ENCODE measurements around the gene FDXR.
"Not testable (repeated sequence)": the region's sequence is repeated elsewhere in the genome, so short reads cannot be mapped to it uniquely, and the experiment has no call there.

FDXR gene

DNA sequence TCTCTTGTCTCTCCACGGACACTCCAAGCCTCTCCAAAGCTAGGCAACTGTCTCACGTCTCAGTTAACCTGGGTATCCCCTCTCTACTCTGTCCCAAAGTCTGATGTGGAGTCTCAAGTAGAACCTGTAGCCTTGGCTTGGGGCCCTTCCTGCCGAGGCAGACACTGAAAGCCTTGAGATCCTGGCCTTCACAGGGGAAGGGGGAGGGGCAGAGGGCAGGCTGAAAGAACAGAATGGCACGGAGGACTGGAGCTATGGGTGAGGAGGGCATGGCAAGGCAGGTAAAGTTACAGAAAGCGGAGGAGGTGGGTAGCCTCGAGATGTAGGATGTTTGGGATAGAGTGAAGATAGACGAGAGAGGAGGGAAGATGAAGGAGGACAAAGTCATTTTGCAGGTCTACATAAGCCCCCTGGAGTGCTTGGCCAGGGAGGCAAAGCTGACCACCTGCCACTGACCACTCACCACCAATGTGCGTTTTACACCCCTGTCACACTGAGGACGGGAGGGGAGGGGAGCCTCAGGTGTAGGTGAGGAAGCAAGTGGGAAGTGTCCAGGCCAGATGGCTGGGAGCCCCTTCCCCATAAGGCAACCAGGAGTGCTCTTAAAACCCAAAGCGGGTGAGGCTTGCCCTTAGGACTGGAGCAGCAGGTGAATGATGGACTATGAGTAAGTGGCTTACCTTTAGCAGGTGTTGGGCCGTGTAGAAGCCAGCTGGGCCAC is 1.3 kb downstream of the FDXR start:
- H3K27me3 ChIP-seq (ENCODE audit: insufficient read depth, low read depth, severe bottlenecking): no peaks in the 10 kb centered on the region
- peaks cover 16% of the 10 kb centered on the region for H3K36me3 ChIP-seq
- no peak for DNase-seq
- no peaks in the 10 kb centered on the region for H3K9me3 ChIP-seq (ENCODE audit: severe bottlenecking)
- TF ChIP-seq, protein P1, sequence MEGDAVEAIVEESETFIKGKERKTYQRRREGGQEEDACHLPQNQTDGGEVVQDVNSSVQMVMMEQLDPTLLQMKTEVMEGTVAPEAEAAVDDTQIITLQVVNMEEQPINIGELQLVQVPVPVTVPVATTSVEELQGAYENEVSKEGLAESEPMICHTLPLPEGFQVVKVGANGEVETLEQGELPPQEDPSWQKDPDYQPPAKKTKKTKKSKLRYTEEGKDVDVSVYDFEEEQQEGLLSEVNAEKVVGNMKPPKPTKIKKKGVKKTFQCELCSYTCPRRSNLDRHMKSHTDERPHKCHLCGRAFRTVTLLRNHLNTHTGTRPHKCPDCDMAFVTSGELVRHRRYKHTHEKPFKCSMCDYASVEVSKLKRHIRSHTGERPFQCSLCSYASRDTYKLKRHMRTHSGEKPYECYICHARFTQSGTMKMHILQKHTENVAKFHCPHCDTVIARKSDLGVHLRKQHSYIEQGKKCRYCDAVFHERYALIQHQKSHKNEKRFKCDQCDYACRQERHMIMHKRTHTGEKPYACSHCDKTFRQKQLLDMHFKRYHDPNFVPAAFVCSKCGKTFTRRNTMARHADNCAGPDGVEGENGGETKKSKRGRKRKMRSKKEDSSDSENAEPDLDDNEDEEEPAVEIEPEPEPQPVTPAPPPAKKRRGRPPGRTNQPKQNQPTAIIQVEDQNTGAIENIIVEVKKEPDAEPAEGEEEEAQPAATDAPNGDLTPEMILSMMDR (IDR thresholded peaks at IDR 0.05; ENCODE audit: low read depth, low read length): no peak
- H3K4me3 ChIP-seq (ENCODE audit: low read depth, low read length): no peak overlapping the region; the same call in 1 of the 2 replicates
- no peak overlapping the region for H3K27ac ChIP-seq

DNA sequence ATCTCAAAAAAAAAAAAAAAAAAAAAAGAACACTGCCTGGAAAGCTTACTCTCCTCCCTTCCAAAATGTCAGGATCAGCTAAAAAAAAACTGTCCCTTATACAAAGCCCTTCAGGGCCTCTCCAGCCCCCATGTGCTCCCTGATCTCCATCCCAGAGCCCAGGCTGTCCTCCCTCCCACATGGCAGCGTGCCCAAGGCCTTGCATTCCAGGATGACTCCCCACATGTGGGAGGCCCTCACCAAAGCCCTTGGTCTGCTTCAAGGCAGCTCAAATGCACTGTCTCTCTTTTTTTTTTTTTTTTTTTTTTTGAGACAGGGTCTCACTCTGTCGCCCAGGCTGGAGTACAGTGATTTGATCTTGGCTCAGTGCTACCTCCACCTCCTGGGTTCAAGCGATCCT is 2.3 kb downstream of the FDXR start:
- no peaks in the 10 kb centered on the region for H3K27me3 ChIP-seq (ENCODE audit: insufficient read depth, low read depth, severe bottlenecking)
- peaks cover 19% of the 10 kb centered on the region for H3K36me3 ChIP-seq
- no peak for DNase-seq
- TF ChIP-seq, protein P1 (IDR thresholded peaks at IDR 0.05; ENCODE audit: low read depth, low read length): no peak
- no peaks in the 10 kb centered on the region for H3K9me3 ChIP-seq (ENCODE audit: severe bottlenecking)
- H3K4me3 ChIP-seq (ENCODE audit: low read depth, low read length): no peak overlapping the region
- no peak overlapping the region for H3K27ac ChIP-seq

DNA sequence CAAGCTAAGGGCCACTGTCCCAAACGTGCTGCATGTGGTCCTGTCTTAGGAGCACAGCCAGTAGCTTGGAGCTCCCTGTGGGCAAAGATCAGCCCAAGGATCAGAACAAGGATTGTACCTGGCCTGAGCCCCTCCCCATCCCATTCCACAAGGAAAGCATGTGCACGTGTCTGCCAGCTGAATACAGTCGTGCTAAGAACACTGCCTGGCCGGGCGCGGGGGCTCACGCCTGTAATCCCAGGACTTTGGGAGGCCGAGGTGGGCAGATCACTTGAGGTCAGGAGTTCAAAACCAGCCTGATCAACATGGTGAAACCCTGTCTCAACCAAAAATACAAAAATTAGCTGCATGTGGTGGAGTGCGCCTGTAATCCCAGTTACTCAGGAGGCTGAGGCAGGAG is 2.8 kb downstream of the FDXR start:
- peaks cover 24% of the 10 kb centered on the region for H3K36me3 ChIP-seq
- not testable (repeated sequence) for H3K27me3 ChIP-seq (ENCODE audit: insufficient read depth, low read depth, severe bottlenecking); H3K27ac ChIP-seq; H3K9me3 ChIP-seq (ENCODE audit: severe bottlenecking); DNase-seq; H3K4me3 ChIP-seq (ENCODE audit: low read depth, low read length)

DNA sequence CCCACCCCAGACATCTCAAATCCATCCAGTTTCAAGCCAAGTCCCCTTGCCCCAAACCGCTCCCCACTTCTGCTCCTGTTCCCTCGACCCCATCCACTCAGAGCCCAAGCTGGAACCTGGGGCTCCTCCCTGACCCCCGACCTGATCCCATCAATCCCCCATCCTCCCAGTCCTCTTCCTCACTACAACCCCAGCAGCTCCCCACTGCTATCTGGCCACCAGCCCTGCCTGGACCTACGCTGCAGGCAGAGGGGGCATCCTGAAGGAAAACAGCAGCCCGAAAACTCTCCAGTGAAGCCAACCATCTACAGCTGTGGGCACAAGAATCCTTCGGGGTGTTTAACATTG is 3.9 kb downstream of the FDXR start:
- Histone ChIP-seq H3K36me3 (peaks cover 34% of the 10 kb centered on the region), H3K27me3 (ENCODE audit: insufficient read depth, low read depth, severe bottlenecking) (no peaks in the 10 kb centered on the region), H3K27ac (no peak overlapping the region), H3K9me3 (ENCODE audit: severe bottlenecking) (no peaks in the 10 kb centered on the region), H3K4me3 (ENCODE audit: low read depth, low read length) (no peak overlapping the region)
- TF ChIP-seq, protein P1 (IDR thresholded peaks at IDR 0.05; ENCODE audit: low read depth, low read length): no peak
- DNase-seq: no peak

DNA sequence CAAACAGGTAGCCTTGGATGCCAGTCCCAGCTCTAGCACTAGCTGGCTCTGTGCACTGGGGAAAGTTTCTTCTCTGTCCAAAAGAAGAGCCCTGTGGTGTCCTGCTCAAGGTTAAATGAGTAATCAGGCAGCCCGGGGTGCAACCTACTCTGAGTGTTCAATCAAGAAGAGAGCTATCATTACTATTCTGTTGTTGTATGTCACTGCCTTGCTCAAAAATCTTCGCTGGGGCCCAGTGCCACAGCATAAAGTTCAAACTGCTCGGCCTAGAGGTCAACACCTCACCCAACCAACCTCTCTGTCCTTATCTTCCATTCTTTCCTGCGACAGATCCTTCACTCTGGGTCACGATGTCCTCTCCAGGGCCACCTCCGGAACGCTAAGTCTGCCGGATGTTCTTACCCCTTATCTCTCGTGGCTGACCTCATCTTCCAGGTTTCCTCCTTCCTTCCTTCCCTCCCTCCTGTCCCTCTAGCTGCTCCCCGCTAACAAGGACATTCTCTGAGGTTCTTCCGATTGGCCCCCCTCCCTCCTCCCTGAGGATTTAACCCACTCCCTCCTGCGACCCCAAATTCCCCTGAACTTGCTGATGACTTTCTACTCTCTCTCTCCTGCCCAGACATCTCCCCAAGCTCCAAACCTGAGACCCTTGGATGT is 4.4 kb downstream of the FDXR start:
- DNase-seq: no peak
- no peaks in the 10 kb centered on the region for H3K9me3 ChIP-seq (ENCODE audit: severe bottlenecking)
- TF ChIP-seq, protein P1 (IDR thresholded peaks at IDR 0.05; ENCODE audit: low read depth, low read length): no peak
- no peaks in the 10 kb centered on the region for H3K27me3 ChIP-seq (ENCODE audit: insufficient read depth, low read depth, severe bottlenecking)
- no peak overlapping the region for H3K27ac ChIP-seq
- H3K36me3 ChIP-seq: peaks cover 39% of the 10 kb centered on the region
- H3K4me3 ChIP-seq (ENCODE audit: low read depth, low read length): no peak overlapping the region

DNA sequence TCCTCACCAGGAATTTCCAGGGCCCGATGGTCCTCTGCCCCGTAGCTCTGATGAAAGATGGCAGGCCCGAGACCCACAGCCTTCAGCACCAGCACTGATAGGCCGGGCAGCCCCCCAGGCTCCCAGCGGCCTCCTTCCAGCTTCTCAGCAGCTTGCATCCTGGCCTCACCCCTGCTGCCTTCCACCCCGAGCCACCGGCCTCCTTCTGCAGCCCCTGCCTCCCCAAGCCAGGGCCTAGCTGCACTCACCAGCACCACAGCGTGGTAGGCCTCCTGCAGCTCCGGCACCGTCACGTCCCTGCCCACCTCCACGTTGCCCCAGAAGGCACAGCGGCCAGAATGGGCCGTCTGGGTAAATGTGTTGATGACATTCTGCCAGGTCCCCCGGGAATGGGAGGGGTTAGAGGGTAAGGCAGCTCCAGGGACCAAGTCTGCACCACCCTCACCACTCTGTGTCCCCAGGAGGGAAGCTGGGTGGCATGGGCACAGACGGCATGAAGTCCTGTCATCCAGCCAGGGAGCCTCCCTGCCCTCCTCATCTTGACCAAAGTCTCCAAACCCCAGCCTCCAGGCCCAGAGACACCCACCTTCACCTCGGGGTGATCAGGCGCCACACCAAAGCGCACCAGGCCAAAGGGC is 6.5 kb downstream of the FDXR start:
- TF ChIP-seq, protein P1 (IDR thresholded peaks at IDR 0.05; ENCODE audit: low read depth, low read length): no peak
- Histone ChIP-seq H3K27ac (no peak overlapping the region), H3K27me3 (ENCODE audit: insufficient read depth, low read depth, severe bottlenecking) (peaks cover 6% of the 10 kb centered on the region), H3K4me3 (ENCODE audit: low read depth, low read length) (no peak overlapping the region), H3K9me3 (ENCODE audit: severe bottlenecking) (no peaks in the 10 kb centered on the region), H3K36me3 (peaks cover 47% of the 10 kb centered on the region)
- DNase-seq: no peak

Data from WERI-Rb-1 (cell line).